Ascending aorta (tissue), 2 donors: ENCODE data around the gene SEMA4A. TPM values are rescaled to one million over a fixed set of nuclear protein-coding genes. Genes with fewer than 3 reads are reported as not detected.

Experiments used
- DNase-seq, 2 donors: peaks; one replicate each; pipeline ENCODE4 v3.0.0-alpha.2; 2019; ENCODE audit warnings: low spot score in 2 of 2
- H3K27ac ChIP-seq, 2 donors: fragments of 200-600 bp; sonication (generic); one replicate each; pipeline ENCODE4 v1.5.1; 2016 to 2017; ENCODE audit warnings: mild to moderate bottlenecking in 1 of 2
- H3K27me3 ChIP-seq: fragments of 200-600 bp; sonication (generic); one replicate; pipeline ENCODE4 v1.5.1; 2017
- H3K36me3 ChIP-seq, 2 donors: fragments of 200-600 bp; sonication (generic); one replicate each; pipeline ENCODE4 v1.5.1; 2016
- H3K4me1 ChIP-seq, 2 donors: fragments of 200-600 bp; sonication (generic); one replicate each; pipeline ENCODE4 v1.5.1; 2016 to 2017; ENCODE audit warnings: mild to moderate bottlenecking in 1 of 2
- H3K4me3 ChIP-seq, 2 donors: fragments of 200-600 bp; sonication (generic); one replicate each; pipeline ENCODE4 v1.5.1; 2016 to 2017; ENCODE audit warnings: mild to moderate bottlenecking in 1 of 2
- H3K9me3 ChIP-seq, 2 donors: fragments of 200-600 bp; sonication (generic); one replicate each; pipeline ENCODE4 v1.5.1; 2016
- intact Hi-C: fragments of 100-400 bp; cut with DNase I; formaldehyde crosslinking; loops from one replicate; pipeline ENCODE4 v1.15.1; 2023
- total RNA-seq: library from RNA; depleted of rRNA; stranded (reverse); fragments of >200 nt; gene quantifications from one replicate; pipeline ENCODE4 v1.1.0, GENCODE V29; 2016
- TF ChIP-seq, protein P1 (sequence below), 3 experiments: fragments of 200-600 bp in 2 of 3; fragments of 450-650 bp in 1 of 3; sonication (generic) in 2 of 3; IDR thresholded peaks; one replicate each; pipeline ENCODE4 v1.5.1; 2016 to 2019; ENCODE audit warnings: antibody characterized with exemption in 3 of 3, mild to moderate bottlenecking in 1 of 3, moderate library complexity in 1 of 3

The SEMA4A gene
- total RNA-seq, 1 donor from 2014 or later = 0.64 TPM

DNA sequence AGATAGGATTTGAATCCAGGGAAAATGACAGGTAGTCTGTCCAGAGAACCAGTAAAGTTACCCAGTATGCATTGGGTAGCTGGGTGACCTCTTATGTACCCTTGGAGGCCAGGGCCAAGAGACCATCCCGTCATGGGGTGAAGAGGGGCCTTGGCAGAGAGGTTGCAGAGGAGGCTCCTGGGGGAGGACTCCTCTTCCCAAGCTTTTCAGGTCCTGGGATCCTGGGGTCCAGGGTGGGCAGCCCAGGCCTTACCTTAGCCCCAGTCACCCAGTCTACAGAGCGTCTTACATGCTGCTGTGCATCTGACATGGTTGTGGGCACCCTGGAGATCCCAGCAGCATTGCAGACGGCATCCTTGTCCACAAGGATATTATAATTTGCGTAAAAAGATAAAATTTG lies 73.4 kb downstream of the SEMA4A start:
- Histone ChIP-seq H3K9me3 (no peaks in the 10 kb centered on the region), H3K27ac (no peak overlapping the region), H3K4me1 (no peaks in the 10 kb centered on the region), H3K27me3 (no peaks in the 10 kb centered on the region), H3K4me3 (no peak overlapping the region), H3K36me3 (peaks cover 25 to 26% of the 10 kb centered on the region in 2 donors)
- intact Hi-C loops = no loop called here
- TF ChIP-seq, protein P1, sequence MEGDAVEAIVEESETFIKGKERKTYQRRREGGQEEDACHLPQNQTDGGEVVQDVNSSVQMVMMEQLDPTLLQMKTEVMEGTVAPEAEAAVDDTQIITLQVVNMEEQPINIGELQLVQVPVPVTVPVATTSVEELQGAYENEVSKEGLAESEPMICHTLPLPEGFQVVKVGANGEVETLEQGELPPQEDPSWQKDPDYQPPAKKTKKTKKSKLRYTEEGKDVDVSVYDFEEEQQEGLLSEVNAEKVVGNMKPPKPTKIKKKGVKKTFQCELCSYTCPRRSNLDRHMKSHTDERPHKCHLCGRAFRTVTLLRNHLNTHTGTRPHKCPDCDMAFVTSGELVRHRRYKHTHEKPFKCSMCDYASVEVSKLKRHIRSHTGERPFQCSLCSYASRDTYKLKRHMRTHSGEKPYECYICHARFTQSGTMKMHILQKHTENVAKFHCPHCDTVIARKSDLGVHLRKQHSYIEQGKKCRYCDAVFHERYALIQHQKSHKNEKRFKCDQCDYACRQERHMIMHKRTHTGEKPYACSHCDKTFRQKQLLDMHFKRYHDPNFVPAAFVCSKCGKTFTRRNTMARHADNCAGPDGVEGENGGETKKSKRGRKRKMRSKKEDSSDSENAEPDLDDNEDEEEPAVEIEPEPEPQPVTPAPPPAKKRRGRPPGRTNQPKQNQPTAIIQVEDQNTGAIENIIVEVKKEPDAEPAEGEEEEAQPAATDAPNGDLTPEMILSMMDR (IDR thresholded peaks at IDR 0.05) = no peak
- DNase-seq = no peak

Other genes starting within 250 kb of the SEMA4A start
- 17.1 TPM for gene RIT1, start 242.2 kb upstream of the SEMA4A start, total RNA-seq
- gene KHDC4, start 219.2 kb upstream of the SEMA4A start, total RNA-seq = 101 TPM
- not detected for gene RXFP4, start 211.9 kb upstream of the SEMA4A start, total RNA-seq
- 169 TPM for gene ARHGEF2, start 175.0 kb upstream of the SEMA4A start, total RNA-seq
- 103 TPM for gene SSR2, start 132.6 kb upstream of the SEMA4A start, total RNA-seq
- 28.7 TPM for gene UBQLN4, start 99.8 kb upstream of the SEMA4A start, total RNA-seq
- gene LAMTOR2, start 98.8 kb upstream of the SEMA4A start, total RNA-seq = 43.9 TPM
- not detected for gene RAB25, start 92.4 kb upstream of the SEMA4A start, total RNA-seq
- gene MEX3A, start 71.1 kb upstream of the SEMA4A start, total RNA-seq = 1.3 TPM
- 783 TPM for gene LMNA, start 38.9 kb upstream of the SEMA4A start, total RNA-seq
- 13.5 TPM for gene SLC25A44, start 40.5 kb downstream of the SEMA4A start, total RNA-seq
- 61.4 TPM for gene PMF1, start 59.4 kb downstream of the SEMA4A start, total RNA-seq
- gene BGLAP, start 88.6 kb downstream of the SEMA4A start, total RNA-seq = 19.1 TPM
- gene PAQR6, start 94.5 kb downstream of the SEMA4A start, total RNA-seq = not detected
- 76.5 TPM for gene SMG5, start 129.2 kb downstream of the SEMA4A start, total RNA-seq
- gene TMEM79, start 130.7 kb downstream of the SEMA4A start, total RNA-seq = not detected
- 58.0 TPM for gene GLMP, start 142.1 kb downstream of the SEMA4A start, total RNA-seq
- not detected for gene VHLL, start 145.7 kb downstream of the SEMA4A start, total RNA-seq
- 109 TPM for gene CCT3, start 184.7 kb downstream of the SEMA4A start, total RNA-seq
- gene TSACC, start 184.9 kb downstream of the SEMA4A start, total RNA-seq = not detected
- not detected for gene RHBG, start 215.6 kb downstream of the SEMA4A start, total RNA-seq